NOMO-1 treated with DMSO at 0.1 percent for 48 hours (cell line): ENCODE measurements around the gene ANO2.

Experiments
- DNase-seq: peaks from one replicate; lab custom pipeline; 2025; ENCODE audit not compliant: unreplicated experiment; lab: John Stamatoyannopoulos, UW

ANO2 gene

DNA sequence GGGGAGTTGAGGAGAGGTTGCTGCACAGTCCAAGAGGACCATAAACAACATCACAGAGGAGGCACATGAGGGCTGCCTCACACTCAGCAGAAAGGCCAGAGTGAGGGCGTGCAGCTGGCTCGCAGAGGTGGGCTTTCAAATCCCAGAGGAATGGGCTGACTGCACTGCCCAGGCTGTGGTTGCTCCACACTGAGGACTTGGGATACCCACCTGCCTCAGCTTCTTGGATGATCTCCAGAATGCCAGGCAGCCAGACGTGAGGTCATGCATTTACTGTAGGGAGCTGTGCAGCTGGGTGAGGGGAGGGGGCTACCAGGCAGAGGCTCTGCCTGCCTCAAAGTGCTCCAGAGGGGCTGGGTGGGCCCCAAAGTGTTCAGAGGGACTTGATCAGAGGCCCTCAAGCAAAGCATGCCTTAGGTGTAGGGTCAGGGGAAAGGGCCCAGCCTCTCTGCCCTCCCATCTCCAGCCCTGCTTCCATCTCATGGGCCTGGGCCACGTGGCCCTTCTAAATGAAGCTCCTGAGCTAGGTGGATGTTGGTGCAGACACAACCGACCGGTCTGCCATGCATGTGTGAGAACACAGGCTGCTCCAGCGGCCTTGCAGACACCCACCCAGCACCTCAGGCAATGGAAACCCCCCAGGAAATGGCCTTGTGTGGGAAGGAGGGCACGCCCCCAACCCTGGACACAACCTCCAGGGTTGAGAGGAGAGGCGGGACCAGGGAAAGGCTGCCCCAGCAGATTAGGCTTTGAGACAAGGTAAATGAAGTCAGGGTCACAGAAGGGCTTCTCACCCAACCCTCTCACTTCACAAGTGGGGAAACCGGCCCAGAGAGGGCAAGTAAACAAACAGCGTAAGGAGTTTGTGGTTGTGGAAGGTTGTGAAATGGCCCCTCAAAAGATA is 422.4 kb downstream of the ANO2 start:
- DNase-seq, result no peak

GRCh38 chr12:5521456-5522325 is 423.4 kb downstream of the ANO2 start:
- DNase-seq, result no peak

DNA sequence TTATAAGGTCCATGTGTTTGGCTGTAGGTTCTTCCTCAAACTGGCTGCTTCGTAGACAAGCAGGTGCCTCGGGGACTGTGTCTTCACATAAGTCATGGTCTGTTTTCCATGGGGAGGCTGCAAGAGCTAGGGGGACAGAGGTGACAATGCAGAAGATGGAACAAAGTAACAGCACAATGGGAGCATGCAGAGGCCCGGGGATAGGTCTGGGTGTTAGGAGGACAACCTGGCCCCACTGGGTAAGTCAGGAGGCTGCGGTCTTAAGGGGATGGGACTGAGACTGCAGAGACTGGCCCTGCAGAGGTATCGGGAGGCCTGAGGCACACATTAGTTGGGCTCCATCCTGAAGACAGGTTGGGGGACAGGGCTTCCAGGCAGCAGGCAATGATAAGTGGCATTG is 424.2 kb downstream of the ANO2 start:
- DNase-seq, result no peak

DNA sequence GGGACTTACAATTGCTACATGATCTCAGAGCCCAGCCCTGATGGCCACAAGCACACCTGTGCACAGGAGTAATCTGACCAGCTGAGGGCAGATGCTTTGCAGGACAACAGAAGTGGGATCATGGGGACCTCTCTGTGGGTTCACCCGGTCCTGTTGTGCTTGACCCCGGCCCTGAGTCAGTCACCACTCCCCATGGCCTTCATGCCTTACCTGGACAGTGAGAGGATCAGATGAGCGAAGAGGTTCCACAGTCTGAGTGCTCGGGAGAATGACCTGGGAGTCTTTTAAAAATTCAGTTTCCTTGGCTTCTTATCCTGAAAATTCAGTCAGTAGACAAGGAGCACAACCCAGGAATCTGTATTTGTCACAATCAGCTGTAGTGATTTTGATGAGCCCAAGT is 425.0 kb downstream of the ANO2 start:
- DNase-seq, result no peak

- DNase-seq, result no peak
These were observed 426.3 kb downstream of the ANO2 start for GRCh38 chr12:5518584-5519365.

DNA sequence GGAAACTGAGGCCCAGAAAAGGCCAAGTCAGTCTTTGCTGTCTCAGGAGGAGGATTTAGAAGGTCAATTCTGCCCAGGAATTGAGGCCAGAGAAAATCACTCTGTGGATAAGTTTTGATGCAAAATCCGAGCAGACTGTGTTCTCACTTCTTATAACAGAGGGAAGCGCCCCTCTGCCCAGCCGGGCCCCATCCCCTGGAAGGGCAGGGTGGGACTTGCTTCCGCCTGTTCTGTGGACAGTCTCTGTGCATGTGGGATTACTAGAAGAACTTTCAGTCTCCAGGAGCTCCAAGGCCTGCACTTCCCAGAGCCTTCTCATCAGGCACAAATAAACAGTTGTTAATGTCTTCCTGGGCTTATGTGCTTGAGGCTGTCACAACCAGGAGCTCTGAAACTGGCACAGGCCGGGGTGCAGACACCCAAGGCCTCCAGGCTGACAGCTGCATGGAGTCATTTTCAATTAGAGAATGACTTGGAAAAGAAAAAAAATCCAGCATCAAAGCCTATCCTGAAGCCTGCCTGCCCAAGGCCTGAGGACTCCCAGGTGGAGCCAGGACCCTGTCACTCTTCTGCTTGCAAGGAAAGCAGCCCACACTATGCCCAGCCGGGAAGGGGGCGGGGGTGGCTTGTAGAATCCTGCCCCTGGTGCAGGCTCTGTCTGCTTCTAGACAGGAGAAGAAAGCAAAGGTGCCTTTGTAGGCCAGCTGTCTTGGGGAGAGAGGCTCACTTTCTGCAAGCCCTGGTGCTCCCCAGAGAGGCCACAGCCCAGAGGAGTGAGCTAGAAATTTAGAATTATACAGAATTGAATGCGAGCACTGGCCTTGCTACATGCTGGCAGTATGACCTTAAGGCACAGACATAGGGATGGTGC is 428.5 kb downstream of the ANO2 start:
- no peak for DNase-seq

DNA sequence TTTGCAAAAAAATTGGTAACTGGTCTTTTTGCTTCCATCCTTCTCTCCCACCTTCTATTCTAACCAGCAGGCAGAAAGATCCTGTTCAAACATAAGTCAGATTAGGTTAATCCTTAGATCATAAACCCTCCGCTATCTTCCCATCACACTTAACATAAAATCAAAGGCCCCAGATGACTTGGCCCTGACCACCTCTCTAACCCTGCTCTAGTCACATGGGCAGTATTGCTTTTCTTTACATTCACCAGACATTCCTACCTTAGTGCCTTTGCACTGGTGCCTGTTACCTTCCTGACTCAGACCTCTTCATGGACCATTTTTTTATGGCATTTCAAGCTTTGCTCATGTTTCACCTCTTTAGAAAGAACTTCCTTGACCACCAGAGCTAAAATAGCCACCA is 429.6 kb downstream of the ANO2 start:
- no peak for DNase-seq

DNA sequence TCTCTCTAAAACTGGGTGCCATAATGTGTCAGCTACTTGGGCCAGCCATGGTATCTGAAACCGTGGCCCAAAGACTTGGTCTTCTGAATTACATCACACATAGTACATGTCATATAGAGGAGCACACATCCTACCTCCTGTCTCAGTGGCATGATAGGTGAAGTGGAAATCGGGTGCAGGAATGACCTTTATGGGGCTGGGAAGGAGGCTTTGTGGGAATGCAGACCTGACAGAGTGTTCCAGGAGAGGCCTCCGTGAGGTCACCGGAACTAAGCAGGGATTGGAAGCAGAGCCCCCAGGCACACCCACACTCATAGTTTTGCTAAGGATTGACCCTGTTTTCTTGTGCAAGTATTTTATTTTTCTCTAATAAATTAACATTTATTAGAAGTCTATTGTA is 430.5 kb downstream of the ANO2 start:
- no peak for DNase-seq

DNA sequence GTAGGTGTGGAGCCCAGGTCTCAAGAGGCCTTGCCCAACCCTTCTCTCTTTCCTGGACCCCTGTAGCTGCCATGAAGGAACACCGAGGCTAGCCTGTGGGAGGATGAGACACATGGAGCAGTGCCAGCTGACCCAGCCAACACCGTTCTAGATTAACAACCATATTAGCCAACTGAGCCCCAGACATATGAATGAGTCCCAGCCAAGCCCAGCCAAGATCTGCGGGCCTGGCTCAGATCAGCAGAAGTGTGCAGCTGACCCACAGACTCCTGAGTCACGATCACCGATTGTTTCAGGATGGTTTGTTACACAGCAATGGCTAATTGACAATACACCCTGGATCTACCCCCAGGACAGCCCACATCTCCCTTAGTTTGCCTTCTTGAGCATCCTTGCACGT is 431.0 kb downstream of the ANO2 start:
- DNase-seq, result no peak

DNA sequence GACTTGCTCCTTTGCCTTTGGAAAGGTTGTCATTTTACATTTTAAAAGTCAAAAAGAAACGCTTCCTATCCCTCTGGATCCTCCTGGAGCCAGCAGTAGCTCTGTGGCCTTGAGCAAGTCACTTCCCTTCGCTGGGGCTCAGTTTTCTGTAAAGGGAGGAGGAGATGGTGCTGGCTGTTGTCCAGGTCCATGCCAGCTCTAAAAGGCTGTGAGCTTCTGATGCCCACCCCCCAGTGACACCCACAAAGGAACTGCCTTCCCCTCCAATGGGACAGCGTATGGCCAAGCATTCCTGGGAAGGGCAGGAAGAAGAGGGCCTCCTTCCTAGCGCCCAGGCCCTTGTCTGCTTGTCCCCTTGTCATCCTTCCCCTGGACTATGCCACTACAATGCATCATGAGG is 431.7 kb downstream of the ANO2 start:
- DNase-seq, result no peak
